ENCODE measurements around the gene CEP70.

Gene CEP70

GRCh38 chr3:138473391-138473790 lies 120.7 kb downstream of the CEP70 start:
- Histone ChIP-seq H3K4me3 (no peak overlapping the region), H3K27ac (no peak overlapping the region)
- DNase-seq (ENCODE audit: low spot score), result no peak
- no peak for TF ChIP-seq CTCF (IDR thresholded peaks at IDR 0.05)

- Histone ChIP-seq H3K4me3 (no peak overlapping the region), H3K27ac (no peak overlapping the region)
- TF ChIP-seq CTCF (IDR thresholded peaks at IDR 0.05), result no peak
- no peak for DNase-seq (ENCODE audit: low spot score)
Observed at GRCh38 chr3:138472141-138472825, 121.8 kb downstream of the CEP70 start.

GRCh38 chr3:138471481-138471880 lies 122.6 kb downstream of the CEP70 start:
- no peak for DNase-seq (ENCODE audit: low spot score)
- TF ChIP-seq CTCF (IDR thresholded peaks at IDR 0.05), result no peak
- Histone ChIP-seq H3K4me3 (no peak overlapping the region), H3K27ac (no peak overlapping the region)

GRCh38 chr3:138470687-138471086 lies 123.4 kb downstream of the CEP70 start:
- no peak for TF ChIP-seq CTCF (IDR thresholded peaks at IDR 0.05)
- DNase-seq (ENCODE audit: low spot score), result no peak
- Histone ChIP-seq H3K4me3 (no peak overlapping the region), H3K27ac (no peak overlapping the region)

- no peak for TF ChIP-seq CTCF (IDR thresholded peaks at IDR 0.05)
- no peak overlapping the region for H3K27ac ChIP-seq
- no peak overlapping the region for H3K4me3 ChIP-seq
- DNase-seq (ENCODE audit: low spot score), result no peak
Observed at GRCh38 chr3:138469874-138470273, 124.2 kb downstream of the CEP70 start.

GRCh38 chr3:138468886-138469285 lies 125.2 kb downstream of the CEP70 start:
- no peak for DNase-seq (ENCODE audit: low spot score)

More at GRCh38 chr3:138468886-138469285, 125.2 kb downstream of the CEP70 start:
- H3K27ac ChIP-seq, result no peak overlapping the region
- no peak overlapping the region for H3K4me3 ChIP-seq
- no peak for TF ChIP-seq CTCF (IDR thresholded peaks at IDR 0.05)
